CD4-positive, CD25-positive, alpha-beta regulatory T cell (primary cell): Measurements from ENCODE around the gene CPLX4. TPM values are rescaled to one million over a fixed set of nuclear protein-coding genes. Genes with fewer than 3 reads are reported as not detected.

ENCODE experiments used
- ATAC-seq, 2 donors: fragments of 150-1000 bp; cut with Tn5 transposase; one replicate each; pipeline ENCODE4 v1.10.0; 2021; ENCODE audit warnings: low read depth in 2 of 2, moderate number of reproducible peaks in 2 of 2, moderate library complexity in 1 of 2
- DNase-seq, 3 donors: peaks; one replicate each; pipeline versions ENCODE4 v3.0.0 to v3.0.0-alpha.2; 2012 to 2022; ENCODE audit warnings: mixed read lengths in 1 of 3
- H3K27ac ChIP-seq: one replicate; pipeline ENCODE4 v1.7.0; 2013; ENCODE audit warnings: mild to moderate bottlenecking, low read length; ENCODE audit not compliant: insufficient read depth, poor library complexity, severe bottlenecking
- H3K27me3 ChIP-seq: one replicate; pipeline ENCODE4 v1.7.0; 2013; ENCODE audit warnings: low read length; ENCODE audit not compliant: control insufficient read depth, insufficient read depth
- H3K36me3 ChIP-seq: one replicate; pipeline ENCODE4 v1.7.0; 2013; ENCODE audit warnings: mild to moderate bottlenecking, low read length, moderate library complexity; ENCODE audit not compliant: control insufficient read depth, insufficient read depth
- H3K4me1 ChIP-seq: 2 replicates; pipeline ENCODE4 v1.7.0; 2013; ENCODE audit warnings: mild to moderate bottlenecking, low read length; ENCODE audit not compliant: insufficient read depth, control insufficient read depth, poor library complexity, severe bottlenecking
- H3K4me3 ChIP-seq: one replicate; pipeline ENCODE4 v1.7.0; 2013; ENCODE audit warnings: low read depth, mild to moderate bottlenecking, low read length, moderate library complexity
- H3K9me3 ChIP-seq, 2 experiments: 1 replicate in 1 of 2; 2 replicates in 1 of 2; pipeline ENCODE4 v1.7.0; 2013; ENCODE audit warnings: low read length in 2 of 2, mild to moderate bottlenecking in 1 of 2, moderate library complexity in 1 of 2; ENCODE audit not compliant: control insufficient read depth in 2 of 2
- H3K27ac Mint-ChIP-seq, 3 donors: one replicate each; pipeline ENCODE4 v1.8.0; 2020 to 2022; ENCODE audit warnings: mild to moderate bottlenecking in 3 of 3, mixed read lengths in 3 of 3, moderate library complexity in 2 of 3
- H3K27me3 Mint-ChIP-seq: one replicate; pipeline ENCODE4 v1.8.0; 2022; ENCODE audit warnings: mild to moderate bottlenecking, mixed read lengths
- H3K36me3 Mint-ChIP-seq: one replicate; pipeline ENCODE4 v1.8.0; 2020; ENCODE audit warnings: mixed read lengths
- H3K4me1 Mint-ChIP-seq, 4 donors: one replicate each; pipeline ENCODE4 v1.8.0; 2020 to 2022; ENCODE audit warnings: mixed read lengths in 4 of 4, mild to moderate bottlenecking in 1 of 4
- H3K4me3 Mint-ChIP-seq, 4 donors: one replicate each; pipeline ENCODE4 v1.8.0; 2020 to 2022; ENCODE audit warnings: mild to moderate bottlenecking in 4 of 4, mixed read lengths in 4 of 4, moderate library complexity in 3 of 4
- H3K9me3 Mint-ChIP-seq, 7 donors: one replicate each; pipeline ENCODE4 v1.8.0; 2020 to 2022; ENCODE audit warnings: mixed read lengths in 7 of 7, mild to moderate bottlenecking in 3 of 7, moderate library complexity in 2 of 7
- polyA plus RNA-seq, 4 donors: library from polyadenylated mRNA; unstranded; fragments of 300-500 nt; fragmentation: Illumina TruSeq; gene quantifications; one replicate each; pipeline ENCODE4 v1.2.3, GENCODE V29; 2021
- total RNA-seq: library from RNA; stranded (reverse); gene quantifications from one replicate; pipeline ENCODE4 v1.2.3, GENCODE V29; 2022

Gene CPLX4
- total and polyA plus RNA-seq, 5 donors from 2014 or later = not detected

DNA sequence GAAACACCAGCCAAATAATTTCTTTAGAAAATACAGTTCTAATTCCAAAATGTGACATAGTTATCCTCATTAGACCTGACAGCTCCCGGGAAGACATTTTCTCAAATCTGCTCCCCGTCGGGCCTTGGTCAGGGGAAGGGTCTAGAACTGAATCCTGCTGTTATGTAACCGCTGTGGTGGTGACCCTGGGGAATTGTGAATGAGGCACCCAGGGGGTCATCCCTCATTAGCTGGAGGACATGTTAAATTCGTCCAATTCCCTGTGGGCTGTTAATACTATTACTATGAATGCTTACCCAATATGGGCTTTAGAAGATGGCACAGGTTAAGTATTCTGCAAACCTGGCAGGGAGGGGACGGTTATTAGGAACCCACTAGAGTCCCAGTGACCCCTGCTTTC, 11.8 kb downstream of the CPLX4 start:
- Histone ChIP-seq H3K4me3 (no peak overlapping the region), H3K4me1 (peaks cover 6% of the 10 kb centered on the region), H3K27ac (no peak overlapping the region), H3K9me3 (no peaks in the 10 kb centered on the region), H3K36me3 (no peaks in the 10 kb centered on the region), H3K27me3 (peaks cover 14% of the 10 kb centered on the region)
- Mint-ChIP-seq H3K9me3 (peaks cover 0 to 3% (median 0%) of the 10 kb centered on the region in 7 donors), H3K27me3 (peaks cover 70% of the 10 kb centered on the region), H3K4me3 (no peak overlapping the region), H3K36me3 (no peaks in the 10 kb centered on the region), H3K4me1 (peaks cover 0 to 5% (median 0%) of the 10 kb centered on the region in 4 donors), H3K27ac (no peak overlapping the region)
- ATAC-seq (no peak), DNase-seq (no peak)

DNA sequence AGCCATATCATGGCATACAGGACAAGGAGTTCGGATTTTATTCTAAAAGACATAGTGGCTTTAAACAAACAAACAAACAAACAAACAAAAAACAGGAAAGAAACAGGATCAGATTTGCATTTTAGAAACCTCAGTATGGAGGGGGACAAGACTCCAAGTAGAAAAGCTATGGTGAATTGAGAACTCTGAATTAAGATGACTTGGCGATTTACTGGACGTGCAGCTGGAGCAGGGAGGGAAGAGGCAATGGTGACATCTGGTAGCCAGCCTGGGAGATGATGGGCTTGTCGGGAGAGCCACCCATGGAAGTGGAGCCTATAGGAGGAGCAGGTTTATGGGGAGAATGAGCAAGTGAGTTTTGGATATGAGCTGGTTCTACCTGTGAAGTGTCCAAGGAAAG, 13.2 kb downstream of the CPLX4 start:
- ATAC-seq = no peak
- no peaks in the 10 kb centered on the region for H3K36me3 ChIP-seq
- Mint-ChIP-seq H3K27me3 (peaks cover 58% of the 10 kb centered on the region), H3K36me3 (no peaks in the 10 kb centered on the region), H3K4me3 (no peak overlapping the region), H3K9me3 (peaks cover 0 to 3% (median 0%) of the 10 kb centered on the region in 7 donors), H3K27ac (peak overlapping the region in 1 of 3 donors; percentile 10), H3K4me1 (peaks cover 0 to 5% (median 0%) of the 10 kb centered on the region in 4 donors)
- no peak overlapping the region for H3K27ac ChIP-seq
- DNase-seq = no peak
- H3K4me3 ChIP-seq = no peak overlapping the region
- H3K4me1 ChIP-seq = peaks cover 6% of the 10 kb centered on the region
- H3K9me3 ChIP-seq = no peaks in the 10 kb centered on the region
- H3K27me3 ChIP-seq = peaks cover 9% of the 10 kb centered on the region

DNA sequence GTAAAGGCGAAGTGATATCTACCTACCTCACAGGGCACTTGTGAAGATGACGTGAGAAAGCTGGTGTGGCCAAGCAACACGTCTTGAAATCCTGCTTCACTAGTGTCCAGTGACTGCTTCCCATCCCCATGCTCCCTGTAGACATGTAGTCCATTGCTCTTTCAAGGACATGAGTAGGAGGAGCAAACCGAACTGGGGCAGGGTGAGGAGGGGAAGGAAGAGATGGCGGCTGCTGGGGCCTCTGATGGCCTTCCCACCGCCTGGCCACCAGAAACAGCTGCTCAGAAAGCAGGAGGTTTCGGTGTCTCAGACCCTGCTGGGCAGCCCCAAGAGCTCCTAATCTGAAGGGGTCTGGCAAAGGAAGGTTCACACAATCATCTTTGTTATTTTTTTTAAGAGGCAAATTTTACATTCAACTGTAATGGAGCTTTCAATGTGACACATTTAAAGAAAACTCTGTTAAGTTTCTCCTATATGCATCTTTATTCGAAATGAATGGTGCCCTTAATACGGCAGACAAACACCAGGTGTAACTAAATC, 14.7 kb downstream of the CPLX4 start:
- Mint-ChIP-seq H3K27ac (no peak overlapping the region), H3K27me3 (peaks cover 51% of the 10 kb centered on the region), H3K36me3 (no peaks in the 10 kb centered on the region), H3K9me3 (peaks cover 0 to 3% (median 0%) of the 10 kb centered on the region in 7 donors), H3K4me3 (no peak overlapping the region), H3K4me1 (peaks cover 0 to 5% (median 0%) of the 10 kb centered on the region in 4 donors)
- H3K27me3 ChIP-seq = peaks cover 4% of the 10 kb centered on the region
- ATAC-seq (no peak), DNase-seq (no peak)
- no peak overlapping the region for H3K4me3 ChIP-seq
- H3K9me3 ChIP-seq = no peaks in the 10 kb centered on the region
- peaks cover 3% of the 10 kb centered on the region for H3K4me1 ChIP-seq
- H3K36me3 ChIP-seq = no peaks in the 10 kb centered on the region
- no peak overlapping the region for H3K27ac ChIP-seq

DNA sequence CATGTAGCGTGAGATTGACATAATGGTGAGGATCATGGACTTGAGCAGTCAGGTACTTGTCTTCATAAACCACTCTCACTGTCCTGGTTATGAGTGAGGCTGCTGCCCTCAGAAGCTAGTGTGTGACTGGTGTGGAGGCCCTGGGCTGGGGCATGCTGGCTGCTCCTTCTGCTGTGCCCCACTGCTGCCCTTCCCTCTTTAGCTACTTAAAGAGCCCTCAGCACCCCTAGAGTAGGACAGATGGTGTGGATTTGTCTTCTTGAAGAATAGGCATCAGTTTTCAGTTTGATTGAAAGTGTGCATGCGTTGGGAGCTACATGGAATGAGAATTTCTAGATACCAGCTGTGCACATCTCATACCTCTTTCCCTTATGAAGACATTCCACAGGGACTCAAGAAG, 15.4 kb downstream of the CPLX4 start:
- H3K4me3 ChIP-seq = no peak overlapping the region
- H3K36me3 ChIP-seq = no peaks in the 10 kb centered on the region
- peaks cover 0 to 3% (median 0%) of the 10 kb centered on the region in 7 donors for H3K9me3 Mint-ChIP-seq
- no peak overlapping the region for H3K27ac Mint-ChIP-seq
- H3K9me3 ChIP-seq = no peaks in the 10 kb centered on the region
- ATAC-seq (no peak), DNase-seq (no peak)
- no peaks in the 10 kb centered on the region for H3K36me3 Mint-ChIP-seq
- H3K4me3 Mint-ChIP-seq = no peak overlapping the region
- H3K4me1 ChIP-seq = no peaks in the 10 kb centered on the region
- H3K4me1 Mint-ChIP-seq = peaks cover 0 to 1% (median 0%) of the 10 kb centered on the region in 4 donors
- H3K27me3 Mint-ChIP-seq = peaks cover 48% of the 10 kb centered on the region
- no peak overlapping the region for H3K27ac ChIP-seq
- peaks cover 4% of the 10 kb centered on the region for H3K27me3 ChIP-seq

DNA sequence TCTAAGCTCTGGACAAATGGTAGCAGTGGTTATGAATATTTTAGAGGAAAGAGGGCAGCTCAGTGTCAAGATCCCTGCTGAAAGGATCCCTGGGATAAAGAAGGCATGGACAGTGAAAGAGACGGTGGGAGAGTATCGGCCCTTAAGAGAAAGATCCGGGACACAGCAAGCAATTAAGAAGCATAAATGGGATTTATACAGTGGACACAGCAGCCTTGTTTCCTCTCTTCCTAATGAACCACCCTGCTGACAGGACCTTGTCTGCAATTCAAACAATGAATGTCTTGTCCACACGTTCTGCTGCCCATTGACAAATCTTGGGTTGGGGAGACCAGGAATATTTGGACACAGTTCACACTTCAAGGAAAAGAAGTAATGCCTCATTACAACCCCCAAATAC, 16.5 kb downstream of the CPLX4 start:
- no peak overlapping the region for H3K27ac Mint-ChIP-seq
- peaks cover 0 to 3% (median 0%) of the 10 kb centered on the region in 7 donors for H3K9me3 Mint-ChIP-seq
- H3K4me1 Mint-ChIP-seq = no peaks in the 10 kb centered on the region
- H3K27me3 Mint-ChIP-seq = peaks cover 46% of the 10 kb centered on the region
- DNase-seq (no peak), ATAC-seq (no peak)
- H3K4me3 ChIP-seq = no peak overlapping the region
- no peaks in the 10 kb centered on the region for H3K4me1 ChIP-seq
- no peaks in the 10 kb centered on the region for H3K36me3 ChIP-seq
- no peak overlapping the region for H3K4me3 Mint-ChIP-seq
- no peaks in the 10 kb centered on the region for H3K36me3 Mint-ChIP-seq
- peaks cover 4% of the 10 kb centered on the region for H3K27me3 ChIP-seq
- no peak overlapping the region for H3K27ac ChIP-seq
- H3K9me3 ChIP-seq = no peaks in the 10 kb centered on the region

DNA sequence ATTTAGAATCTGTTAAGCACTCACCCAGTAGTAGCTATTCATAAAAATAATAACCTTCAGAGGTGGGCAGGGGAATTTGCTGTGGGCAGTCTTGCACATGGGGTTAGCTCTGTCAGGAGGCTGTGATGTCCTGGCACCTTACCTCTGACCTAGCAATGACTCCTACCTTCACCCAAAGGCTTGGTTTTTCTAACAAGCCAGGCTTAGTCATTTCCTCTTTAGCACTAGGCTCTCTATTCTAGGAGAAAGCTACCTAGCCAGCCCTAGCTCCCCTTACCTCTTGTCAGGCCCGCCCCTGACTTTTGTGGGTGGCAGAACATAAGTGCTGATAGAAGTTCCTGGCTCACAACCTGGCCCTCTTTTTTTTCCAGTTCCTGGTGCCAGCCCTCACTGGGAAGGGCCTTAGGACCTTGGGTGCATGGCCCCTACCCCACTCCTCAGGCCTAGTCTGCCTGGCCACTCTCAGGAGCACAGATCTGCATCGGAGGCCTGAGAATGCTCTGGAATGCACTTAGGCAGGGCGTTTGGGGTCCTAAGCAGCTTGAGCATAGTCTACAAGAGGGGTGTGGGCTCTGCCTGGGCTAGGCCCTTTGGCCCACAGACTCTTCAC, 17.7 kb downstream of the CPLX4 start:
- ATAC-seq = no peak
- Histone ChIP-seq H3K9me3 (no peaks in the 10 kb centered on the region), H3K4me1 (no peaks in the 10 kb centered on the region), H3K4me3 (no peak overlapping the region), H3K27ac (no peak overlapping the region), H3K36me3 (no peaks in the 10 kb centered on the region), H3K27me3 (peaks cover 4% of the 10 kb centered on the region)
- H3K9me3 Mint-ChIP-seq = peaks cover 0 to 3% (median 0%) of the 10 kb centered on the region in 7 donors
- no peaks in the 10 kb centered on the region for H3K4me1 Mint-ChIP-seq
- no peak for DNase-seq
- peaks cover 36% of the 10 kb centered on the region for H3K27me3 Mint-ChIP-seq
- no peak overlapping the region for H3K4me3 Mint-ChIP-seq
- no peaks in the 10 kb centered on the region for H3K36me3 Mint-ChIP-seq
- peak overlapping the region in 1 of 3 donors; percentile 38 for H3K27ac Mint-ChIP-seq

DNA sequence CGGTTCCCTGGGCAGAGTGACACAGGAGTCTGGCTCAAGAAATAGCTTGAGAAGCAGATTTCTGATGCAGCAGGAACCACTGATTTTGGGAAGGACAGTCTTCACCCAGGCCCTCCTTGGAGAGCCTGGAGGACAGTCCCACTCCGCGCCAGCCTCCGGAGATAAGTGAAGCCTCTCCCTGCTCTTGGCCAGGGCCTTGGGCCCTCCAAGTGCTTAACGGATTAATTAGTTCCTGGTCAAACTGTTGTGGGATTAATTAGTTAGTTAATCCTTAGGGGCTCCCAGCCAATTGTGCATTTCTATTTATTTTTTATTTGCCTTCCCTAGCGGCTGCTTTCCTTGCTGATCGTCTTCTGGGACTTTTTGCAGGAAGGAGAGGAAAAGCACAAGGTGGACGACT, 19.6 kb downstream of the CPLX4 start:
- Histone ChIP-seq H3K9me3 (no peaks in the 10 kb centered on the region), H3K27ac (no peak overlapping the region), H3K4me3 (no peak overlapping the region), H3K27me3 (peaks cover 5% of the 10 kb centered on the region), H3K36me3 (no peaks in the 10 kb centered on the region), H3K4me1 (no peaks in the 10 kb centered on the region)
- H3K4me3 Mint-ChIP-seq = no peak overlapping the region
- H3K36me3 Mint-ChIP-seq = no peaks in the 10 kb centered on the region
- DNase-seq = no peak
- H3K27ac Mint-ChIP-seq = no peak overlapping the region
- no peak for ATAC-seq
- H3K27me3 Mint-ChIP-seq = peaks cover 30% of the 10 kb centered on the region
- no peaks in the 10 kb centered on the region for H3K9me3 Mint-ChIP-seq
- H3K4me1 Mint-ChIP-seq = no peaks in the 10 kb centered on the region

DNA sequence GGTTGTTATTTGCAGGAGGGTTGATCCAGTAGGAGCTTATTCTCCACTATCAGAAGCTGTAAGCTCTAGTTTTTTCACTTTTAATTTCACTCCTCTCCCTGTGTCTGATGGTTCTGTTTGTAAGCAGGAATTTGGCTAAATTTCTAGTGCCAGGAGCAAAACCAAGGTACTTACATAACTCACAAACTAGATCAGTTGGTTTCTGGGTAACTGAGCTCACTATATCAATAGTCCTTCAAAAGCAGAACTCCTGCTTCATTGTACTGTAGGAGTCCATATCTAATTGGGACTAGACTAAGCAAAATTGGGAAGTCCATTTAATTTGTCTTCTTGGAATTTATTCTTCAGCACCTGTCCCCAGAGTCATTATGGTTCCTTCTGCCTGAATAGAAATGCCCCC, 25.1 kb downstream of the CPLX4 start:
- no peak overlapping the region for H3K27ac ChIP-seq
- H3K4me3 ChIP-seq = no peak overlapping the region
- no peak overlapping the region for H3K4me3 Mint-ChIP-seq
- H3K9me3 ChIP-seq = no peaks in the 10 kb centered on the region
- H3K27ac Mint-ChIP-seq = no peak overlapping the region
- no peak for ATAC-seq
- peaks cover 0 to 4% (median 0%) of the 10 kb centered on the region in 7 donors for H3K9me3 Mint-ChIP-seq
- H3K27me3 ChIP-seq = peaks cover 17% of the 10 kb centered on the region
- H3K36me3 Mint-ChIP-seq = no peaks in the 10 kb centered on the region
- no peaks in the 10 kb centered on the region for H3K36me3 ChIP-seq
- no peak for DNase-seq
- H3K27me3 Mint-ChIP-seq = peaks cover 44% of the 10 kb centered on the region
- H3K4me1 ChIP-seq = no peaks in the 10 kb centered on the region
- H3K4me1 Mint-ChIP-seq = no peaks in the 10 kb centered on the region
